Measurements from ENCODE around the gene OSBPL6. TPM values are rescaled to one million over a fixed set of nuclear protein-coding genes. Genes with fewer than 3 reads are reported as not detected.
"Not testable (repeated sequence)": the region's sequence is repeated elsewhere in the genome, so short reads cannot be mapped to it uniquely, and the experiment has no call there.

OSBPL6 gene
- total RNA-seq: 1 to 10 TPM; 2.5 to 3.3 TPM

DNA sequence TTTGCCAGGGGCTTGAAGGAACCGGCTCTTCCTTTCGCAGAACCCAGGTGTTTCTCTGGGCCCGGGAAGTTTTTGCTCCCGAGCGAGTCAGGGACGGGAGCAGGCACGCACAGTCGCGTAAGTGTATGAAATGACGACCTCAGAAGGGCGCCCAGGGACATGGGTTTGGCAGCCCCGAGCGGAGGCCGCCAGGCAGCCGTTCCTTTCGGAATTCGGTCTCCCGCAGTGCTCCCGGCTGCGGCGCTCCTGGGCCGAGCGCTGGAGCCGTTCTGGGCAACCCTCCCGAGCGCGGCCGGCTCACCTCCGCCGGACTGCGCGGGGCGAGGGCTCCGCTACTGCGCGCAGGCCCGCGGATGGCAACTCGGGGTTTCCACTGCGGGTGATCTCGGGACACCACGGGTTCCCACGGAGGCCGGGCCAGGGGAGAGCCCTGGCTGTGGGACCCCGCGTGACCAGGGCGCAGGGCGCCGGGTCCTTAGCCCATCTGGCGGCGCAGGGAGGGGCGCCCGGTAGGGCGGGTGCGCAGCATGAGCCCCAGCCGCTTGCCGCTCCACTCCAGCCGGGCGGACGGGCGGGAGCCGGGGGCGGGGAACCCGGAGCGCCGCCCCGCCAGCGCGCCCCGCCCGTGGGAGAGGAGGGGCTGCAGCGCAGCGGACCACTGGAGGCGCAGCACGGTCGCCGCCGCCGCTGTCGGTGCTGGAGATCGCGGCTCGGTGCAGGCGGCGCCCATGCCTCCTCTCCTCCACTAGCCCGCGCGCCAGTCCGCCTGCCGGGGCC lies at the start of gene OSBPL6:
OSBPL6 (plus strand) TSS at position 690 of the 777 bp plus-strand sequence. CDS start 111,673 bp downstream, outside the sequence.
- no peaks in the 10 kb centered on the region for H3K9me3 Mint-ChIP-seq (ENCODE audit: low read depth)
- peaks cover 45% of the 10 kb centered on the region for H3K27me3 Mint-ChIP-seq

DNA sequence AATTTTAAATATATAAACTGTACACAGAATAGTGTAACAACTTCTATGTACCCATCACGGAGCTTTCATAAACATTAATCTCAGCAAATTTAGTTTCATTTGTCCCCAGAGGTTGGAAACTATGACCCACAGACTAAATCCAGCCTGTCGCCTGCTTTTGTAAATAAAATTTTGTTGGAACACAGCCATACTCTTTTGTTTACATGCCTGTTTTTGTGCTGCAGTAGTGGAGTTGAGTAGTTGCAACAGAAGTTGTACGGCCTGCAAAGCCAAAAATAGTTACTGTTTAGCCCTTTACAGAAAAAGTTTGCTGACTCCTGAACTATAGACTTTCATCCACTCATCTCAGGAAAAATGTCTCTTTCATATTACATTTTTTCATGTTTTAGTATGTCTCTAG lies 42.3 kb upstream of the OSBPL6 start:
- POLR2A ChIA-PET: no interaction called here
- peaks cover 5% of the 10 kb centered on the region for H3K9me3 Mint-ChIP-seq (ENCODE audit: low read depth)

More for the DNA sequence above, at the start of gene OSBPL6:
- H3K4me1 Mint-ChIP-seq: peaks cover 7% of the 10 kb centered on the region
- H3K27ac Mint-ChIP-seq: no peak within 1 kb of the TSS
- ATAC-seq: peak; percentile 91
- DNase-seq: peak; percentile 82
- intact Hi-C loops (cut with DNase I, micrococcal nuclease): loop anchor here (1.0 to 5.0 kb wide), 3 partner anchors 82 to 256 kb away; partner anchors contain the start of gene RBM45 (in 2 of the 2)
- H3K4me3 Mint-ChIP-seq: peak within 1 kb of the TSS; percentile 67
- no peaks in the 10 kb centered on the region for H3K36me3 Mint-ChIP-seq (ENCODE audit: low read depth)
- ChIA-PET CTCF (no interaction called here), POLR2A (no interaction called here)

DNA sequence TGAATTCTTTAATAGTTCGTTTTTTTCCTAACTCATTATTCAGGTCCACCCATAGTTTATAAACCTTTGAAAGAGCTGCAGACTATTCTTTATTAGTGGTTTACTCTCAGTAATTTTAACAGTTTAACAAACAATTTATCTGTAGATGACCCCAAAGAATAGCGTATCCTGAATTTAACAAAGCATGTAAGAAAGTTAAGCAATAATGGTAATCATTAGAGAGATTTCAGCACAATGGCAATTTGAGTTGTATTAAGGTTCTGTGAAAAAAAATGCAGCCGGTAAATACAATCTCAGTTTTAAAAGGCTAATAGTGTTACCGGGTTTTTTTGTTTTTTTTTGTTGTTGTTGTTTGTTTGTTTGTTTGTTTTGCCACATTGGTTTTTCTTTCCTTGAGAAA lies 41.8 kb upstream of the OSBPL6 start:
- H3K4me3 Mint-ChIP-seq: no peak overlapping the region
- no peak overlapping the region for H3K27ac Mint-ChIP-seq
- ChIA-PET POLR2A (no interaction called here), CTCF (interaction anchor here (0.6 to 1.5 kb wide), 3 partner anchors 12 to 132 kb away, joined by 3 read pairs; no protein-coding TSS in a partner anchor)
- no peak for DNase-seq
- H3K4me1 Mint-ChIP-seq: no peaks in the 10 kb centered on the region
- intact Hi-C loops (cut with DNase I, micrococcal nuclease): no loop called here
- peaks cover 5% of the 10 kb centered on the region for H3K9me3 Mint-ChIP-seq (ENCODE audit: low read depth)
- ATAC-seq: no peak
- H3K27me3 Mint-ChIP-seq: peaks cover 20% of the 10 kb centered on the region
- H3K36me3 Mint-ChIP-seq (ENCODE audit: low read depth): no peaks in the 10 kb centered on the region

More for the DNA sequence above, 42.3 kb upstream of the OSBPL6 start:
- no peak for ATAC-seq
- Mint-ChIP-seq H3K4me3 (no peak overlapping the region), H3K4me1 (no peaks in the 10 kb centered on the region), H3K27me3 (peaks cover 21% of the 10 kb centered on the region), H3K36me3 (ENCODE audit: low read depth) (no peaks in the 10 kb centered on the region), H3K27ac (no peak overlapping the region)
- DNase-seq: no peak
- intact Hi-C loops (cut with DNase I, micrococcal nuclease): no loop called here
- CTCF ChIA-PET: interaction anchor here (0.6 to 1.5 kb wide), 2 partner anchors 11 to 133 kb away, joined by 3 read pairs; no protein-coding TSS in a partner anchor

DNA sequence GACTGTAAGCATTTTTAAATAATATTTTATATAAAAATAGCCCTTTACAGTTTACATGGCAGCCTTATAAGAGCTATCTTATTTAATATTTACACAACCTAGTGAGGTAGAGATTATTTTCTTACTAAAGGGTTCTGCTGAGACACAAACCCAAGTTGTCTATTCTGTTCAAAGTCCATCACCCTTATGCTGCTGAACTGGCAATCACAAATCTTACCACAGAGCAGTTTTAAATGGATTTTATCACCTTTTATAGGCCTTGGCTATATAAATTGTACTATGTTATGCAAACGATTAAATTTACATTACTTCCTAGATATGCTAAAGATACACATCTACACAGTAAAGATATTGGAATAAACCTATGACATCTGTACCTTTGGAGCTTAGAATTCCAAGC lies 41.3 kb upstream of the OSBPL6 start:
- Mint-ChIP-seq H3K27me3 (peaks cover 19% of the 10 kb centered on the region), H3K27ac (no peak overlapping the region), H3K4me1 (no peaks in the 10 kb centered on the region), H3K36me3 (ENCODE audit: low read depth) (no peaks in the 10 kb centered on the region), H3K4me3 (no peak overlapping the region), H3K9me3 (ENCODE audit: low read depth) (peaks cover 5% of the 10 kb centered on the region)
- ChIA-PET POLR2A (no interaction called here), CTCF (interaction anchor here (1.0 to 1.5 kb wide), 2 partner anchors 12 to 22 kb away, joined by 3 read pairs; no protein-coding TSS in a partner anchor)
- intact Hi-C loops (cut with DNase I, micrococcal nuclease): no loop called here
- DNase-seq (no peak), ATAC-seq (no peak)

DNA sequence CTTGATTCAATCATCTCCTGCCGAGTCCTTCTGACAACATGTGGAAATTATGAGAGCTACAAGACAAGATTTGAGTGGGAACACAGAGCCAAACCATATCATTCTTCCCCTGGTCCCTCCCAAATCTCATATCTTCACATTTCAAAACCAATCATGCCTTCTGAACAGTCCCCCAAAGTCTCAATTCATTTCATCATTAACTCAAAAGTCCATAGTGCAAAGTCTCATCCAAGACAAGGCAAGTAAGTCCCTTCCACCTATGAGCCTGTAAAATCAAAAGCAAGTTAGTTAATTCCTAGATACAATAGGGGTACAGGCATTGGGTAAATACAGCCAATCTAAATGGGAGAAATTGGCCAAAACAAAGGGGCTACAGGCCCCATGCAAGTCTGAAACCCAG lies 40.4 kb upstream of the OSBPL6 start:
- intact Hi-C loops (cut with DNase I, micrococcal nuclease): not testable (repeated sequence)

DNA sequence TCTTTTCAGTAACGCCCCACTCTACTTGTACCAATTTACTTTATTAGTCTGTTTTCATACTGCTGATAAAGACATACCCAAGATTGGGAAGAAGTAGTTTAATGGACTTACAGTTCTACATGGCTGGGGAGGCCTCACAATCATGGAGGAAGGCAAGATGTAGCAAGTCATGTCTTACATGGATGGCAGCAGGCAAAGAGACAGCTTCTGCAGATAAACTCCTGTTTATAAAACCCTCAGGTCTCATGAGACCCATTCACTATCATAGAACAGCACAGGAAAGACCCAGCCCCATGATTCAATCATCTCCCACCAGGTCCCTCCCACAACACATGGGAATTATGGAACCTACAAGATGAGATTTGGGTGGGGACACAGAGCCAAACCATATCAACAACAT lies 38.8 kb upstream of the OSBPL6 start:
- DNase-seq: no peak
- H3K4me3 Mint-ChIP-seq: no peak overlapping the region
- POLR2A ChIA-PET: no interaction called here
- CTCF ChIA-PET: interaction anchor here (0.7 kb wide), 1 partner anchor 42 kb away, joined by 3 read pairs; no protein-coding TSS in a partner anchor
- ATAC-seq: no peak
- intact Hi-C loops (cut with DNase I, micrococcal nuclease): no loop called here
- H3K9me3 Mint-ChIP-seq (ENCODE audit: low read depth): peaks cover 5% of the 10 kb centered on the region
- peaks cover 20% of the 10 kb centered on the region for H3K27me3 Mint-ChIP-seq
- H3K36me3 Mint-ChIP-seq (ENCODE audit: low read depth): no peaks in the 10 kb centered on the region
- H3K27ac Mint-ChIP-seq: no peak overlapping the region
- no peaks in the 10 kb centered on the region for H3K4me1 Mint-ChIP-seq

More for the DNA sequence above, 40.4 kb upstream of the OSBPL6 start:
- DNase-seq; H3K4me1 Mint-ChIP-seq; POLR2A ChIA-PET; H3K27ac Mint-ChIP-seq; H3K36me3 Mint-ChIP-seq (ENCODE audit: low read depth); H3K4me3 Mint-ChIP-seq; ATAC-seq; H3K9me3 Mint-ChIP-seq (ENCODE audit: low read depth); CTCF ChIA-PET: not testable (repeated sequence)
- H3K27me3 Mint-ChIP-seq: peaks cover 22% of the 10 kb centered on the region

DNA sequence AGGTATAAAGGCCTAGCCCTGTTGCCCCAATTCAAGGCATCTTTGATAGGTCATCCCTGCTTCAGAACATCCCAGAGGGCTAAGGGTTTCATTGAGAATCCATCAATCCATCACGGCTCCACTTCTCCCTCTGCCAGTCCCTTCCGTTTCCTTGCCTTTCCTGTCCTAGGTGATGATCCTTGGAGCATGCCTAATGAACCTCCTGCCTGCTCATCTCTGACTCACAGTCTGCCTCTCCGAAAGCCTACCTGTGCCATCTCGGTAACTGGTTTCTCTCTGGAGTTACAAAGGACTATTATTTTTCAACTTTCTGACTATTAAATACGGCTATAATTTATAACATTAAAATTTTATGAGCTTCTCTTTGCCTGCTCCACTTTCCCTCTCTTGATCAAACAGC lies 36.7 kb upstream of the OSBPL6 start:
- intact Hi-C loops (cut with DNase I, micrococcal nuclease): no loop called here
- H3K4me1 Mint-ChIP-seq: no peaks in the 10 kb centered on the region

DNA sequence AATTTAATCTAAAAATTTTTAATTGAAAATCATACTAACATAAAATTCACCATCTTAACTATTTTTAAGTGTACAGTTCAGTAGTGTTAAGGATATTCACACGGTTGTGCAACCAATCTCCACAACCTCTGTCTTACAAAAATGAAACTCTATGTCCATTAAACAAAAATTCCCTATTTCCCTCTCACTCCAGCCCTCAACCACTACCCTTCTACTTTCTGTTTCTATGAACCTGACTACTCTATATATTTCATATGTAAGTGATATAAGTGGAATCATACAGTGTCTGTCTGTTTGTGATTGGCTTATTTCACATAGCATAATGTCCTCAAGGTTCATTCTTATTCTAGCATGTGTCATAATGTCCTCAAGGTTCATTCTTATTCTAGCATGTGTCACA lies 34.3 kb upstream of the OSBPL6 start:
- ATAC-seq: no peak
- Mint-ChIP-seq H3K27me3 (peaks cover 19% of the 10 kb centered on the region), H3K4me1 (peaks cover 4% of the 10 kb centered on the region), H3K4me3 (no peak overlapping the region), H3K36me3 (ENCODE audit: low read depth) (no peaks in the 10 kb centered on the region), H3K9me3 (ENCODE audit: low read depth) (peaks cover 5% of the 10 kb centered on the region), H3K27ac (no peak overlapping the region)
- intact Hi-C loops (cut with DNase I, micrococcal nuclease): no loop called here
- CTCF ChIA-PET: no interaction called here
- no peak for DNase-seq
- POLR2A ChIA-PET: no interaction called here

More for the DNA sequence above, 36.7 kb upstream of the OSBPL6 start:
- Mint-ChIP-seq H3K27ac (no peak overlapping the region), H3K9me3 (ENCODE audit: low read depth) (peaks cover 5% of the 10 kb centered on the region), H3K4me3 (no peak overlapping the region), H3K36me3 (ENCODE audit: low read depth) (no peaks in the 10 kb centered on the region), H3K27me3 (peaks cover 22% of the 10 kb centered on the region)
- no peak for ATAC-seq
- DNase-seq: no peak
- CTCF ChIA-PET: no interaction called here
- POLR2A ChIA-PET: no interaction called here

DNA sequence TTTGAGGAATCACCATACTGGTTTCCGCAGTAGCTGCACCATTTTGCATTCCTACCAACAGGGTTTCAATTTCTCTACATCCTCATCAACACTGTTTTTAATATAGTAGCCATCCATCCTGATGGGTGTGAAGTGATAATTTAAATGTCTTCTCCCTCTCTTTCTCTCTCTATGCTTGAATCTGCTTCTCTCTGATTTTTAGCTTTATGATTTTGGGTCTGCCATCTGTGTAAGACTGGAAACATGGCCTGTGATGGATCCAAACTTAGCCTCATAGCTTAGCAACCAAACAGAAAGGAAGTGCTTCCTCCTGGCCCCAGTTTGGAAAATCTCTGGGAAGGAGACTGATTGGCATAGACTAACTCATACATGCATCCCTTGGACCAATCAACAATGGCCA lies 33.7 kb upstream of the OSBPL6 start:
- Mint-ChIP-seq H3K36me3 (ENCODE audit: low read depth) (no peaks in the 10 kb centered on the region), H3K4me3 (no peak overlapping the region)
- no peak for DNase-seq

DNA sequence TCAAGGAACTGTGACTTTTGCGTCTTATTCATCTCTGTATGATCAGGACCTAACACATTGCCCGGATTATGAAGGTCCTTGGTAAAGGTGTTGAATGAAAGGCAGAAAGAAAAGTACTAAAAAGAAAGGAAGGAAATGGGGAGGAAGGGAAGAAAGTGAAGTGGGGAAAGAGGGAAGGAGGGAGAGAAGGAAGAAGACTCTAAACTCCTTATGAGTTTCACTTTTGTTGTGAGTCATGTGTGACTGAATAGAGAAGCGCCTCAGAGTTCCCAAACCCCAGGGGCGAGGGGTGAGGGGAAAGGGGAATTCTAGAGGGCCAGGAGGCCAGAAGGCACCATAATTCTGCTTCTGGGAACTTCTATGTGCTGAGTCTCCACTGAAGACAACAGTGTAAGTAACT lies 30.9 kb upstream of the OSBPL6 start:
- Mint-ChIP-seq H3K9me3 (ENCODE audit: low read depth) (no peaks in the 10 kb centered on the region), H3K4me1 (peaks cover 4% of the 10 kb centered on the region), H3K27ac (no peak overlapping the region), H3K27me3 (peaks cover 13% of the 10 kb centered on the region), H3K36me3 (ENCODE audit: low read depth) (no peaks in the 10 kb centered on the region), H3K4me3 (no peak overlapping the region)
- no peak for ATAC-seq
- ChIA-PET CTCF (no interaction called here), POLR2A (no interaction called here)
- intact Hi-C loops (cut with DNase I, micrococcal nuclease): no loop called here
- DNase-seq: no peak

More for the DNA sequence above, 33.7 kb upstream of the OSBPL6 start:
- Mint-ChIP-seq H3K9me3 (ENCODE audit: low read depth) (peaks cover under 1% of the 10 kb centered on the region), H3K4me1 (peaks cover 4% of the 10 kb centered on the region), H3K27ac (no peak overlapping the region), H3K27me3 (peaks cover 15% of the 10 kb centered on the region)
- intact Hi-C loops (cut with DNase I, micrococcal nuclease): no loop called here
- ChIA-PET POLR2A (no interaction called here), CTCF (no interaction called here)
- no peak for ATAC-seq

DNA sequence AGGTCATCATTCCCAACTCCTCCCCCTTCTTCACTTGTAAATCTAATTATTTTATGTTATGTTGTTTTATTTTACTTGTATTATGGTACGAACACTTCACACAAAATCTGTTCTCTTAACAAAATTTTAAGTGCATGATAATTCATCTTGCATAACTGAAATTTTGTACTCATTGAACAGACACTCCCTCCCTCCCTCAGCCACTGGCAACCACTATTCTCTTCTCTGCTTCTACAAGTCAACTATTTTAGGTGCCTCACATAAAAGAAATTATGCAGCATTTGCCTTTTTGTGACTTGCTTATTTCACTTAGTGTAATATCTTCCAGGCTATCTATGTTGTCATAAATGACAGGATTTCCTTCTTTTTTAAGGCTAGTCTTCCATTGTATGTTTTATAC lies 30.4 kb upstream of the OSBPL6 start:
- H3K4me3 Mint-ChIP-seq: no peak overlapping the region
- POLR2A ChIA-PET: no interaction called here
- H3K4me1 Mint-ChIP-seq: peaks cover 4% of the 10 kb centered on the region
- H3K9me3 Mint-ChIP-seq (ENCODE audit: low read depth): no peaks in the 10 kb centered on the region
- CTCF ChIA-PET: no interaction called here
- H3K27ac Mint-ChIP-seq: no peak overlapping the region
- H3K36me3 Mint-ChIP-seq (ENCODE audit: low read depth): no peaks in the 10 kb centered on the region
- DNase-seq: no peak
- H3K27me3 Mint-ChIP-seq: peaks cover 13% of the 10 kb centered on the region
- intact Hi-C loops (cut with DNase I, micrococcal nuclease): no loop called here
- no peak for ATAC-seq

DNA sequence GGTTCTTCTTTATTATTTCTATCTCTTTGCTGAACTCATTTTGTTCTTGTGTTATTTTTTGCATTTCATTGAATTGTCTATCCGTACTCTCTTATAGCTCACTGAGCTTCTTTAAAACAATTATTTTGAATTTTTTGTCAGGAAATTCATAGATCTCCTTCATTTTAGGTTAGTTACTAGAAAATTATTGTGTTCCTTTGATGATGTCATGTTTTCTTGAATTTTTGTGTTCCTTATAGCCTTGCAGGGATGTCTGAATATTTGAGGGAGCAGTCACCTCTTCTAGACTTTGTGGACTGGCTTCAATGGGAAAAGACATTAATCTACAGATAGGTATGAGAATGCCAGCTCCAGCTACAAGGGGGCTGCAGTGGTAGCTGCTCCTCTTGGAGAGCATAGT lies 20.7 kb upstream of the OSBPL6 start:
- DNase-seq (no peak), ATAC-seq (no peak)
- Mint-ChIP-seq H3K9me3 (ENCODE audit: low read depth) (no peaks in the 10 kb centered on the region), H3K4me3 (no peak overlapping the region), H3K27me3 (peaks cover 19% of the 10 kb centered on the region), H3K4me1 (no peaks in the 10 kb centered on the region), H3K36me3 (ENCODE audit: low read depth) (no peaks in the 10 kb centered on the region), H3K27ac (no peak overlapping the region)
- POLR2A ChIA-PET: no interaction called here
- CTCF ChIA-PET: no interaction called here
- intact Hi-C loops (cut with DNase I, micrococcal nuclease): no loop called here
